Activated T-cell treated with anti-CD3 and anti-CD28 coated beads for 24 hours (primary cell): ENCODE measurements around the gene ALG13.
"Not testable (repeated sequence)": the region's sequence is repeated elsewhere in the genome, so short reads cannot be mapped to it uniquely, and the experiment has no call there.

ENCODE experiments used
- DNase-seq: peaks from one replicate; pipeline ENCODE4 v3.0.0-alpha.2; 2020; ENCODE audit warnings: low read depth

Gene ALG13

DNA sequence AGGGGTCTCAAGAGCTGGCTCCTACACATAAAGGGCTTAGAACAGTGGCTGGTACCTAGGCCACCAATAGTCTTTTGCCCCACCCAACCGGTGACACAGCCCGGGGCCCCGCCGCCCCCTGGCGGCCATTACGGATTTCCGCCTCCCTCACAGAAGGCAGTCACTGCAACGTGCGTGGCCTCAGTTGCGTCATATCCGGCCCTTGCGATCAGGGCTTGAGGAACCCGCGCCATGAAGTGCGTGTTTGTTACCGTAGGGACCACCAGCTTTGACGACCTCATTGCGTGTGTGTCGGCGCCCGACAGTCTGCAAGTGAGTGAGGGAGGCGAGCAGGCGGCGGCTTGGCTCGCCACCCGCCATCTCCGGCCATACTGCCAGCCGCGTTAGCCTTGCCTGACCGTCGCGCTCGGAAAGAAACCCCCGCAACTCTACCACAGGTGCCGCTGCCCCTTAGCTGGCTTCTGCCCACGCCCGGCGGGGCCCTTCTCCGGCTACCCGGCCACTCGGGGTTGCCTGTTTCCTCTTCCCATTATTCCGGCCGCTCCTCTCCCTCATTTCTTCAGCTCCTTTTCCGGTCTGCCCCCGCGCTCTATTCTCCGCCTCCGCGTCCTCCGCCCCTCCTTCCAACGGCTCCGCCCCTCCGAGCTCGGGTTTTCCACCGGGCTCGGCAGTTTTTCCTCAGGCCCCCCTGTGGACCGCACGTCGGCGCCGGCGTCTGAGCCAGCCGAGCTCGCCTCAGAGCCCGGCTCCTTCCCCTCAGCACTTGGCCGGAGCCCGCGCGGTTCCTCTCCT lies at the start of gene ALG13:
ALG13 (plus strand) TSS at position 183 of the 792 bp plus-strand sequence; CDS start at position 232, 49 bp downstream.
- peak; percentile 77 for DNase-seq

DNA sequence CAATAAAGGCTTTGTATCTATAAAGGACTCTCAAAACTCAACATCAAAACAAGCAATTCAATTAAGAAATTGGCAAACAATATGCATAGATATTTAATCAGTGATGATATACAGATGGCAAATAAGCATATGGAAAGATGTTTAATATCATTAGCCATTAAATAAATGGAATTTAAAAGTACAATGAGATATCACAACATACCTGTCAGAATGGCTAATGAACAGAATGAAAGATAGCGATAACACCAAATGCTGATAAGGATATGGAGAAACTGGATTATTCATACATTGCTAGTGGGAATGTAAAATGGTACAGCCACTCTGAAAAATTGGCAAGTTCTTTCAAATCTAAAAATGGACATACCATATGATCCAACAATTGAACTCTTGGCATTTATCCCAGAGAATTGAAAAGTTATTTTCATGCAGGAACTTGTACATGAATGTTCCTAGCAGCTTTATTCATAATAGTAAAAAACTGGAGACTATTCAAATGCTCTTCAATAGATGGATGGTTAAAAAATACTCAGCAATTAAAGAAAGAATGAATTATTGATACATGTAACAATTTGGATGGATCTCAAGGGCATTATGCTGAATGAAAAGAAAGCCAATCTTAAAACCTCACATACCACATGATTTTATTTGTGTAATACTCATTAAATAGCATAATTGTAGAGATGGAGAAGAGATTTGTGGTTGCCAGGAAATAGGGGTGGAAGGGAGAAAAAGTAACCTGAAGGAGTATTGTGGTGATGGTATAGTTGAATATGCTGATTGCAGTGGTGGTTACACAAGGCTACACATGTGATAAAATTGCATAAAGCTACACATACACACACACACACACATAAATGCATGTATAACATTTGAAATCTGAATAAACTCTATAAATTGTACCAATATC lies 45.9 kb upstream of the ALG13 start:
- DNase-seq, result no peak

DNA sequence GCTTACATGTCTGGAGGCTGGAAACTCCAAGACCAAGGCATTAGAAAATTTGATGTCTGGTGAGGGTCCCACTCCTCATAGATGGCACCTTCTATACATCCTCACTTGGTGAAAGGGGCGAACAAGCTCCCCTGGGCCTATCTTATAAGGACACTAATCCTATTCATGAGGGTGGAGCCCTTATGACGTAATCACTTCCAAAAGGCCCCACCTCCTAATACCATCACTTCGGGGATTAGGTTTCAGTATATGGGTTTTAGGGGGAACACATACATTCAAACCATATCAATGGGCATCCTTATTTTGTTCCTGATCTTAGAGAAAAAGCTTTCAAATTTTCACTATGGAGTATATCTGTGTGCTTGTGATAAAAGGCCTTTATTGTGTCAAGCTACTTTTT lies 39.0 kb upstream of the ALG13 start:
- DNase-seq, result no peak

DNA sequence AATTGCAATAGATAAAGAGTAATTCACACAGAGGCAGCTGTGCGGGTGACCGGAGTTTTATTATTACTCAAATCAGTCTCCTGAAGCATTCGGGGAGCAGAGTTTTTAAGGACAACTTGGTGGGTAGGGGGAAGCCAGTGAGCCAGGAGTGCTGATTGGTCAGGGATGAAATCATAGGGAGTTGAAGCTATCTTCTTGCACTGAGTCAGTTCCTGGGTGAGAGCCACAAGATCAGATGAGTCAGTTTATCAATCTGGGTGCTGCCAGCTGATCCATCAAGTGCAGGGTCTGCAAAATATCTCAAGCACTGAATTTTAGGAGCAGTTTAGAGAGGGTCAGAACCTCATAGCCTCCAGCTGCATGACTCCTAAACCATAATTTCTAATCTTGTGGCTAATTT lies 35.8 kb upstream of the ALG13 start:
- not testable (repeated sequence) for DNase-seq

DNA sequence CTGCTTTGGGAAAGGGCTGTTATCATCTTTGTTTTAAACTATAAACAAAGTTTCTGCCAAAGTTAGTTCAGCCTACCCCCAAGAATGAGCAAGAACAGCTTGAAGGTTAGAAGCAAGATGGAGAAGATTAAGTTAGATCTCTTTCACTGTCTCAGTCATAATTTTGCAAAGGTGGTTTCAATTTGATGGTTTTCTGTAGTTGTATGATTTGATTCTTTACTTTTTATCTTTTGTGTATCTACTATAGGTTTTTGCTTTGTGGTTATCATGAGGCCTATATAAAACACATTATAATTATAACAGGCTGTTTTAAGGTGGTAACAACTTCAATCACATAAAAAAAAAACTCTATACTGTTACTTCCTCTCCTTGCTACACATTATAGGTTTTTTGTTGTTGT lies 35.4 kb upstream of the ALG13 start:
- no peak for DNase-seq

DNA sequence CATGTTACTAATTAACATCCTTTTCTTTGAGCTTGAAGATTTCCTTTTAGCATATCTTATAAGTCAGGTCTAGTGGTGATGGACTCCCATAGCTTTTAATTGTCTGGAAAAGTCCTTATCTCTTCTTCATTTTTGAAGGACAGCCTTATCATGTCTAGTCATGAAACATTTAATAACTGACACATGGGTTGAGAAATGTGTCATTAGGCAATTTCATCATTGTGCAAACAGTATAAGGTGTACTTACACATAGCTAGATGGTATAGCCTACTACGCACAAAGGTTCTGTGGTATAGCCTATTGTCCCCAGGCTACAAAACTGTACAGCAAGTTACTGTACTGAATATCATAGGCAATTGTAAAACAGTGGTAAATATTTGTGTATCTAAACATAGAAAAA lies 34.5 kb upstream of the ALG13 start:
- DNase-seq, result no peak

DNA sequence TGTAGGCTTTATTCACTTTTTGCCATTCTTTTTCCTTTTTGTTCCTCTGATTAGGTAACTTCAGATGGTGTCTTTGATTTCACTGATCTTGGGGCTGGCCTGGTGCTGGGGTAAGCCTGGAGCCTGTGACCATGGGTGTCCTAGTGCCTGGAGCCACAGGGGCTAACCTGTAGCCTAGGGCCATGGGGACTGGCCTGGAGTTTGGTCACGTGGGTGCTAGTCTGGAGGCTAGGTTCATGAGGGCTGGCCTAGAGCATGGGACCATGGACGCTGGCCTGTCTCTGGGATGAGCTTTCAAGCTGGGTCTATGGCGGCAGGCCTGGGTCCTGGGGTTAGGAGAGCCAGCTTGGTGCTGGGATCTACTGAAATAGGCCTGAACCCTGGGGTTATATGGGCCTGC lies 32.2 kb upstream of the ALG13 start:
- DNase-seq, result no peak

DNA sequence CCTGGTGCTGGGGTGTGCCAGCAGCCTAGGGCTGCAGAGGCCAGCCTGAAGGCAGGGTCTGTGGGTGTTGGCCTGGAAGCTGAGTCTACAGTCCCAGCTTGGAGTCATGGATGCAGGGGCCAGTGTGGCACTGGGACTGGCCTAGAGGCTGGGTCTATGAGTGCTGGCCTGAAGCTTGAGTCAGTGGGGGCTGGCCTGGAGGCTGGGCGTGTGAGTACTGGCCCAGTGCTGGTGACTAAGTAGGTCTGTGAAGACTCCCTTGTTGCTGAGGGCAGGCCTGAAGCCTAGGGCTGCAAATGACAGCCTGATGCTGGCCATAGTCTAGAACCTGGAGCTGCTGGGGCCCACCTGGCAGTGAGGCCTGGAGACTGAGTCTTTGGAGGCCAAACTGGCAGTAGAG lies 31.3 kb upstream of the ALG13 start:
- DNase-seq, result no peak

DNA sequence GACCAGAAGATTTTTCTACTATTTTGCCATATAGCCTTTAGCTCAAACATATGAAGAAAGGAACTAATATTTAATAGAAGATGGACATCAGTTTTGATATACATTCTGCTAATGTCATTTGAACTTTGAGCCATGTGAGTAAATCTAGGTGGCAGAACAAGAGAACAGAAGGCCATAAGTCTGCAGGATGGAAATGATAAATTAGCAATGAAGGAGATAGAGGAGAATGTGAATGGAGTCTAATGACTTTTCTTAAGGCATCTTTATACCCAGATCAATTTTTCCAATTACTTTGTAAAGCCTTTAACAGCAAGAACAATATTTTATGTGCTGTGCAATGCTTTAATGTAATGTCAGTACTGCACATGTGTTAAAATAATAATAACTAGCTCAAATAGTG lies 30.1 kb upstream of the ALG13 start:
- no peak for DNase-seq

DNA sequence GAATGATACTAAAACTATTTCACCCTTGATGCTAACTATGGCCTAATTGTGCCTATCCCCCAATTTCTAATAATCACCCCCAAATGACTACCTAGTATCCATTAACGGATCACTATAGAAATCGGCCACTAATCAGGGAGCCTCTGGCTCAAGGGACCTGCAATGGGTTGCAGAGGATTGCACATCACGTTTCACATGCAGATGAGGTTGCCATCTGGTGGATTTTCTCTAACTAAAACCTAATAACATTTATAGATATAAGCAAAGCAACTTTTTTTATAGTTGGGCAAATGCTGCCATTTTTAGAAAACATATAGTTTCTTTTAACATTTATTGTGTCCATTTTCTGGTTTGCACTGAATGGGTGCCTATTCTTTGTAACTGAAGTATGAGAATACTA lies 28.3 kb upstream of the ALG13 start:
- no peak for DNase-seq

DNA sequence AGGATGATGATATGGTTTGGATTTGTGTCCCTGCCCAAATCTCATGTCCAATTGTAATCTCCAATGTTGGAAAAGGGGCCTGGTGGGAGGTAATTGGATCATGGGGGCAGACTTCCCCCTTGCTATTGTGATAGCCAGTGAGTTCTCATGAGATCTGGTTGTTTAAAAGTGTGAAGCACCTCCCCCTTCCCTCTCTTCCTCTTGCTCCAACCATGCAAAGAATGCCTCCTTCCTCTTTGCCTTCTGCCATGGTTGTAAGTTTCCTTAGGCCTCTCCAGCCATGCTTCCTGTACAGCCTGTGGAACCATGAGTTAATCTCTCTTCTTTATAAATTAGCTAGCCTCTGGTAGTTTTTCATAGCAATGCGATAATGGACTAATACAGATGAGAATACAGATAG lies 19.7 kb upstream of the ALG13 start:
- DNase-seq, result no peak

DNA sequence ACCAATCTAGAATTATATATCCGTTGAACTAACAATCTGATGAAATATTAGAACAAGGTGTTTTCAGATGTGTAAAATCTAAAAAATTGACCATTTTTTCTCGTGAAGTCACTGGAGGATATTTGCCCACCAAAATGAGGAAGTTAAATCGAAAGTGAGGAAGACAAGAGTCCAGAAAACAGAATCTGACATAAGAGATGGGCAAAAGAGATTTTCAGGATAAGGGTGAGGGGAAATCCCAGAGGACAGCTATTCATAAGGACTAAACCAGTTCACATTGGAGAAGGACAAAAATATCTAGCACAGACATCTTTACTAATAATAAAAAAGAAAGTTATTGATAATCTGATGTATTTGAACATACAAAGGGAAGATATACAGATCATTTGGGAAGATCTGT lies 18.7 kb upstream of the ALG13 start:
- no peak for DNase-seq

DNA sequence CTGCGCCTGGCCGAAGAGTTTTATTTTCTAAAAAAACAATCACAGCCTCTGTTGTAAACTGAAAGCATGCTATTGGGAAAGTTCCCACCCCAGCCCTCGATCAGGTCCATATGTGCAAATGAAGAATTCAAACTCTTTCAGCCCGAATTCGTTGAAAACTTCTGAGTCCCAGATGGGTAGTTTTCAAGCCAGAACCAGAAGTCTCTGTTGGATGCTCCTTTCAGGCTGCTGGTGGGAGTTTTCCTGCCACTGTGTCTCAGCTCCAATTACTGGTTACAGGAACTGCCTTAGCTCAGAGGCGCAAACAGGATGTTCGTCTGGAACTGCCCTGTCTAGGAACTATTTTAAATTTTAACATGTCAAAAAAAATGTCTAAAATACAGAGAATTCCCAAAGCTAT lies 9.3 kb upstream of the ALG13 start:
- no peak for DNase-seq

DNA sequence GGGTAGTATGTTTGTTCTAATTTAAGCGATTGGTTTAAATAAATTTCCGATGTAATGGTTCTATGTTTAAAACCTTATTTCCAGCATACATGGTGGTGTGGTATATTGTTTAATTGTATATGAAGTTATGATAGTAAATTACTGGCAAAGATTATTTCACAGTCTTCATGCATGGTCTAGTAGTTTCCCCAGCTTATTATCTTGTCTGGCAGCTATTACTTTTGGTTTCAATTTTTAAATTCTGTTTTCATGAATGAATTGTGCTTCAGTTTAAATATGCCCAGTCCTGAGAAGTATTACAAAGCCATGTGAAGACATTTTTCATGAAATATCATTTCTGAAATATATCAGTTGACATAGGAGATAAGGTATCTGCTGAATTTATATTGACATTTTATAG lies 6.3 kb downstream of the ALG13 start:
- DNase-seq, result no peak

DNA sequence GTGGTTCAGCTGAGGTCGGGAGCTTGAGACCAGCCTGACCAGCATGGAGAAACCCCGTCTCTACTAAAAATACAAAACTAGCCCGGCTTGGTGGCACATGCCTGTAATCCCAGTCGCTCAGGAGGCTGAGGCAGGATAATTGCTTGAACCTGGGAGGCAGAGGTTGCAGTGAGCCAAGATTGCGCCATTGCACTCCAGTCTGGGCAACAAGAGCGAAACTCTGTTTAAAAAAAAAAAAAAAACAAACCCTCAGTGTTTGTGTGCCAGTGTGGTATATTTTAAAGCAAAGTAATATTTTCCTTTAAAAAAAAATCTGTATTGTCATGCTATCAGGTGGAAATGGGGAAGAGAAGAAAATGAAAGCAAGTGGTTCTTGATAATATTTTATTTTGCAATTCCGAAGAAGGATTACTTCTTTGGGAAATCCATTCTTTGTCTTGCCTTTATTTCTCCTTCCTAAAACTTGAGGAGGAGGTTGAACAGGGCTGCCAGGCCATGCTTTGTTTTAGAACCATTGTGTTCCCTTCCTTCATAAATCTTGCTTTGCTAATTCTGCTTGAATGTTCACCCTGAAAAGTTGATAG lies 14.4 kb downstream of the ALG13 start:
- no peak for DNase-seq

DNA sequence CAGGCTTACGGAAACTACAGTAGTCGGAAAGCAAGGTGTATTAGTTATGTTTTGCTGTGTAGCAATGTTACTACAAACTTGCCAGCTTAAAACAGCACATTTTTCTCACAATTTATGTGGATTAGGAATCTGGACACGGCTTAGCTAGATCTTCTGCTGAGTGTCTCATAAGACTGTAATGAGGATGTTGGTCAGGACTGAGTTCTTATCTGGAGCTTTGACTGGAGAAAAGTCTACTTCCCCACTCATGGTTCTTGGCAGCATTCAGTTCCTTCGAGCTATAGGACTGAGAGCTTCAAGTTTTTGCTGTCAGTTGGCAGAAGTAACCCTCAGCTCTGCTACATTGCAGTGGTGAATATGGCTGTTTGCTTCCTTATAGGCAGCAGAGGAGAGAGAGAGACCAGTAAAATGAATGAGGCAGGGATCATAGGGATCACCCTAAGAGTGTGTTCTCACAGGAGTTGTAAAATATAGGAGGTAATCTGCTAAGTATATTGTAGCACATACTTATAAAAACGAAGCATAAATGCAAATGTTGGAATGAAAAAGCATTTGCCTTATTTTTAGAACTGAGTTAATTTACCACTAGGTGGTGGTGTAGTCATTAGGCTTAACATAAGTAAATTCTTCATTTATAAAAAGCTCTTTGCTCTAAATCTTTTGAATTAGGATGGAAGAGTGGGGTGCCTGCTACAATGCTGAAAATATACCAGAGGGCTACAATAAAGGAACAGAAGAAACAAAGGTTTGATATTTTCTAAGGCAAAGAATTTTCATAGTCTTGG lies 38.6 kb downstream of the ALG13 start:
- no peak for DNase-seq

DNA sequence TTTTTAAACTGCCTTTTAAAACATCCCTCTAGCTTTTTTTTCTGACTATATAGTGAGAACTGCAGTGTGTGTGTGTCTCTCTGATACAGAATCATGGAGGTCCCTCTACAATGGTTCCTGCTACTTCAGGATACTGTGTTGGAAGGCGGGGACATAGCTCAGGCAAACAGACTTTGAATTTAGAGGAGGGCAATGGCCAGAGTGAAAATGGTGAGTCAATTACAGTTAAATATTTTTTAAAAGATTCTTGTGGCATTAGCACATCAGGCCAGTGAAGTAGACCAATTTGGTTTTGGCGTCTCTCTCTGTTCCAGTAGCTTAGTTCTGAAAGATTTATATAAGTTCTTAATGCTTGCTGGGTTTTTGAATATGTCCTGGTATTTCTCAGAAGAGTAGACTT lies 47.1 kb downstream of the ALG13 start:
- DNase-seq, result no peak

DNA sequence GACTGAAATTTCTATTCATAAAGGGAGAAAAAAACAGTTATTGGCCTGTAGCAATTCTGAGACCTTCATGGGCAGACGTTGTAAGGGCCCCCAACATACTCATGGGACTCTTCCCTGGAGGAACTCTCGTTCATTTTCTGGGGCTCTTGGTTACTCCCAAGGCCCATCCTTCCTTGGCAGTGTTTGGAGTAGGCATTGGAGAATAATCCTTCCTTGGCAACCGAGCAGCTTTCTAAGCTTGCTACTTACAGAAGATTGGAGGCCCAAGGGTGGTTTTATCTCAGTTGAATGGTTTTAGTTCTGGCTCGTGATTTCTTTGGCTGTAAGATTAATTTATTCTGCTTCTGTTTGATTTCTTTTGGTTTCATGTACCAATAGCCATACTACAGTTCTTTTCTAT lies 50.4 kb downstream of the ALG13 start:
- DNase-seq, result no peak

DNA sequence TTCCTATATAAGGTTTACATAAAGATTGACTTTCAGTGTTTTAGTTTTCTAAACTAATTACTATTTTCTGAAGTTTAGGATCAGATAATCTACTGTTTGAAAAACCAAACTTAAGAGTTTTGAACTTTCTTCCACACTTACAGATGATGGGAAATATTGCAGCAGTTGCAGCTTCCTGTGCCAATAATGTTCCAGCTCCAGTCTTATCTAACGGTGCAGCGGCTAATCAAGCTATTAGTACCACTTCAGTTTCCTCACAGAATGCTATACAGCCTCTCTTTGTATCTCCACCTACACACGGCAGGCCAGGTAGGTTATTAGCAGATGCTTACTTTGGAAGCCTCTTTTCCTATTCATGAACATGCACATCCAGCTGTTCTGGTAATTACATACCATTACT lies 55.6 kb downstream of the ALG13 start:
- no peak for DNase-seq

DNA sequence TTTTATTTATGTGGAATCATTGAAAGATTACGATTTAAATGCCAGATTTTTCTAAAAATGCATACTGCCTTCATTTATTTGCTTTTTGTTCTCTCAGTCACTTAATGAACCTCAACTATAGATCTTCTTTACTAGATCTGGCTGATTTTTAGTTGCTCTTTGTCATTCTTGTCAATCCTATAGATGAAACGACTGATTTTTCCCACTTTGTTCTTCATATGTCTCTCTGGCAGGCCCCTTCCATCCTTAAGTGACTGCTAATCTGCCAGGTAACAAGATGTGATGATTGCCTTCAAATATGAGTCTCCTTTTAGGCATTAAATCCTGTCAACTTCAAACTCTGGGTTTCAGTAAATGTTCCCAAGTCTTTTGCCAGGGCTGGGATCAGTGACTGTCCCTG lies 61.0 kb downstream of the ALG13 start:
- no peak for DNase-seq

DNA sequence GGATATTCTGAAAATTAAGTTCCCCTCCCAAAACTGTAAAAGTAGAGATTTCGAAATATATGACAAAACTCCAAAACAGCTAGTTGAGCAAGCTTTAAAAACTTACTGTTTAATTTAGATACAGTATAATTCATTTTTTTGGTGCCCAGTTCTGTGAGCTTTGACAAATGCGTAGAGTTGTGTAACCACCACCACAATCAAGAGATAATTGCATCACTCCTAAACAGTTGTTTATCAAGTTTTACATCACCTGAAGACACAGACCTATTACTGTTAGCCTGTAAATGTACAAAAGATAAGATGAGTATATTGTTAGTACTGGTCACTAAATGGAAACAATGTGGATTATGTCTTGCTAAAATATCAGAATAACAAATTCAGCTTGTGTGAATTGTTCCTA lies 62.3 kb downstream of the ALG13 start:
- DNase-seq, result no peak

DNA sequence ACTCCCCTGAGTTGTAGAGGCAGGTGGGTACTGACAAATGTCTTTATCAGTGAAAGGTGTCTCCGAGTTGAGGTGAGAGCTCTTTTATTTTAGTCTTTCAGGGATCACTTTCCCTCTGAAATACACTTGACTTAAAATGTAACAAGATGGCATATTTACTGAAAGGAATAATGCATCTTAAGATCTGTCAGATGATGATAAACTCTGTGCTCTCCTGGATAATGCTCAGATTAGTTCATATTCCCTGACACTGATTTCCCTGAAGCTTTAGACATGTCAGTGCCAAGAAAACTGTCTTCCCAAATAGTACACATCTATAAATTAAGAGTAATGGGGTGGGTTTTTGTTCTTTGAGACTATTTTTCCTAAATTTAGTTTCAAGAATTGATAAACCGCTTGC lies 75.5 kb downstream of the ALG13 start:
- no peak for DNase-seq
